MCF 10A (cell line): ENCODE data around the gene ECPAS. TPM values are rescaled to one million over a fixed set of nuclear protein-coding genes. Genes with fewer than 3 reads are reported as not detected.

Experiments
- BruUV-seq: library from RNA; stranded (reverse); fragments of 400-500 nt; replicated peaks from 2 replicates; lab custom pipeline; 2021; lab: Mats Ljungman, UMichigan
- CTCF ChIA-PET: fragments of 300-600 bp; sonication (Branson Sonifier 250); formaldehyde crosslinking; extraction: SDS; loops from one replicate; lab custom pipeline; 2021; ENCODE audit warnings: antibody characterized with exemption, inconsistent platforms; lab: Yijun Ruan, JAX
- POLR2A ChIA-PET: fragments of 300-600, 350-650 bp; sonication (Branson Sonifier 250); formaldehyde crosslinking; extraction: SDS; loops from one replicate; lab custom pipeline; 2020; ENCODE audit warnings: antibody characterized with exemption, inconsistent platforms; lab: Yijun Ruan, JAX
- DNase-seq: peaks from one replicate; pipeline ENCODE4 v3.0.0-alpha.2; 2018; ENCODE audit not compliant: unreplicated experiment
- H3K27ac Mint-ChIP-seq: one replicate; pipeline ENCODE4 v1.8.0; 2022; ENCODE audit warnings: mild to moderate bottlenecking, low read depth, mixed read lengths; ENCODE audit not compliant: unreplicated experiment
- H3K27me3 Mint-ChIP-seq: one replicate; pipeline ENCODE4 v1.8.0; 2022; ENCODE audit warnings: mixed read lengths; ENCODE audit not compliant: insufficient read depth, unreplicated experiment
- H3K36me3 Mint-ChIP-seq: one replicate; pipeline ENCODE4 v1.8.0; 2022; ENCODE audit warnings: mild to moderate bottlenecking, moderate library complexity, mixed read lengths; ENCODE audit not compliant: insufficient read depth, unreplicated experiment
- H3K4me1 Mint-ChIP-seq: one replicate; pipeline ENCODE4 v1.8.0; 2022; ENCODE audit warnings: mixed read lengths; ENCODE audit not compliant: insufficient read depth, unreplicated experiment
- H3K4me3 Mint-ChIP-seq: one replicate; pipeline ENCODE4 v1.8.0; 2022; ENCODE audit warnings: mild to moderate bottlenecking, moderate library complexity, mixed read lengths; ENCODE audit not compliant: unreplicated experiment
- H3K9me3 Mint-ChIP-seq: one replicate; pipeline ENCODE4 v1.8.0; 2022; ENCODE audit warnings: mixed read lengths; ENCODE audit not compliant: unreplicated experiment
- intact Hi-C: fragments of 100-400 bp; cut with micrococcal nuclease; formaldehyde crosslinking; loops from 2 replicates; pipeline ENCODE4 v1.14.1; 2022
- total RNA-seq: library from RNA; stranded (reverse); gene quantifications from 2 replicates; pipeline ENCODE4 v1.2.3, GENCODE V29; 2022
- TF ChIP-seq, protein P1 (sequence below): fragments of 200-600 bp; IDR thresholded peaks from one replicate; pipeline ENCODE4 v1.8.0; 2022; ENCODE audit warnings: antibody characterized with exemption, mild to moderate bottlenecking; ENCODE audit not compliant: unreplicated experiment

ECPAS gene
- total RNA-seq, 1 experiment from 2014 or later, result 152 TPM

DNA sequence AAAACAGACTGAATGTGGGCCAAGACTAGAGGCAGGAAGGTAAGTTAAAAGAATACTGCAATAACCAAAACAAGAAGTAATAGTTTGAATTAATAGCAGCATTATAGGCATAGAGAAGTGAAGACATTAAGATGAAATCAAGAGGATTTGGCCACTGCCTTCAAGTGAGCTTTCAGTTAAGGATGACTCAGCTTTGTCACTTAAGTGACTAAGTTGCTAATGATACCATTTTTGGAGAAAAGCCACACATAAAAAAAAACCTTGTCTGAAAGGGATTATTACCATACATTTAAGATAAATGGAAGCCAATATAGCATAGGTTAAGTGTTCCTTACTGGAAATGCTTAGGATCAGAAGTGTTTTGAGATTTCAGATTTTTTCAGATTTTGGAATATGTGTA lies 57.0 kb downstream of the ECPAS start:
- H3K9me3 Mint-ChIP-seq, result no peaks in the 10 kb centered on the region
- H3K4me1 Mint-ChIP-seq, result peaks cover 4% of the 10 kb centered on the region
- peak; percentile 34 for DNase-seq
- ChIA-PET CTCF (interaction anchor here (0.6 to 1.8 kb wide), 2 partner anchors 27 to 45 kb away, joined by 3 to 4 read pairs; no protein-coding TSS in a partner anchor), POLR2A (no interaction called here)
- peaks cover 86% of the 10 kb centered on the region for H3K36me3 Mint-ChIP-seq
- intact Hi-C loops, result no loop called here
- BruUV-seq, result no TSS peak
- no peaks in the 10 kb centered on the region for H3K27me3 Mint-ChIP-seq
- H3K4me3 Mint-ChIP-seq, result no peak overlapping the region
- H3K27ac Mint-ChIP-seq, result no peak overlapping the region
- TF ChIP-seq, protein P1, sequence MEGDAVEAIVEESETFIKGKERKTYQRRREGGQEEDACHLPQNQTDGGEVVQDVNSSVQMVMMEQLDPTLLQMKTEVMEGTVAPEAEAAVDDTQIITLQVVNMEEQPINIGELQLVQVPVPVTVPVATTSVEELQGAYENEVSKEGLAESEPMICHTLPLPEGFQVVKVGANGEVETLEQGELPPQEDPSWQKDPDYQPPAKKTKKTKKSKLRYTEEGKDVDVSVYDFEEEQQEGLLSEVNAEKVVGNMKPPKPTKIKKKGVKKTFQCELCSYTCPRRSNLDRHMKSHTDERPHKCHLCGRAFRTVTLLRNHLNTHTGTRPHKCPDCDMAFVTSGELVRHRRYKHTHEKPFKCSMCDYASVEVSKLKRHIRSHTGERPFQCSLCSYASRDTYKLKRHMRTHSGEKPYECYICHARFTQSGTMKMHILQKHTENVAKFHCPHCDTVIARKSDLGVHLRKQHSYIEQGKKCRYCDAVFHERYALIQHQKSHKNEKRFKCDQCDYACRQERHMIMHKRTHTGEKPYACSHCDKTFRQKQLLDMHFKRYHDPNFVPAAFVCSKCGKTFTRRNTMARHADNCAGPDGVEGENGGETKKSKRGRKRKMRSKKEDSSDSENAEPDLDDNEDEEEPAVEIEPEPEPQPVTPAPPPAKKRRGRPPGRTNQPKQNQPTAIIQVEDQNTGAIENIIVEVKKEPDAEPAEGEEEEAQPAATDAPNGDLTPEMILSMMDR, result no peak

- intact Hi-C loops, result no loop called here
- CTCF ChIA-PET, result no interaction called here
- Mint-ChIP-seq H3K36me3 (peaks cover 90% of the 10 kb centered on the region), H3K27ac (peak overlapping the region; percentile 3), H3K4me3 (no peak overlapping the region), H3K27me3 (no peaks in the 10 kb centered on the region), H3K9me3 (no peaks in the 10 kb centered on the region), H3K4me1 (peaks cover 4% of the 10 kb centered on the region)
- BruUV-seq, result no TSS peak
- DNase-seq, result no peak
- POLR2A ChIA-PET, result interaction anchor here (0.6 to 1.2 kb wide), 2 partner anchors 12 to 104 kb away, joined by 3 to 4 read pairs; no protein-coding TSS in a partner anchor
- TF ChIP-seq, protein P1, result no peak
These were observed 60.8 kb downstream of the ECPAS start for GRCh38 chr9:111423389-111423788.

GRCh38 chr9:111414406-111414805 lies 69.8 kb downstream of the ECPAS start:
- no peaks in the 10 kb centered on the region for H3K27me3 Mint-ChIP-seq
- BruUV-seq, result no TSS peak

GRCh38 chr9:111413996-111414395 lies 70.2 kb downstream of the ECPAS start:
- no peak overlapping the region for H3K4me3 Mint-ChIP-seq
- no TSS peak for BruUV-seq
- no peaks in the 10 kb centered on the region for H3K9me3 Mint-ChIP-seq
- TF ChIP-seq, protein P1, result no peak
- ChIA-PET POLR2A (no interaction called here), CTCF (no interaction called here)
- no peaks in the 10 kb centered on the region for H3K4me1 Mint-ChIP-seq
- peaks cover 96% of the 10 kb centered on the region for H3K36me3 Mint-ChIP-seq
- no peaks in the 10 kb centered on the region for H3K27me3 Mint-ChIP-seq
- H3K27ac Mint-ChIP-seq, result no peak overlapping the region
- DNase-seq, result no peak
- intact Hi-C loops, result no loop called here

More at GRCh38 chr9:111414406-111414805, 69.8 kb downstream of the ECPAS start:
- Mint-ChIP-seq H3K36me3 (peaks cover 93% of the 10 kb centered on the region), H3K9me3 (no peaks in the 10 kb centered on the region), H3K27ac (no peak overlapping the region), H3K4me1 (no peaks in the 10 kb centered on the region), H3K4me3 (no peak overlapping the region)
- no peak for DNase-seq
- intact Hi-C loops, result no loop called here
- CTCF ChIA-PET, result no interaction called here
- POLR2A ChIA-PET, result no interaction called here
- TF ChIP-seq, protein P1, result no peak
